A673 (cell line): ENCODE data around the gene EFCAB6. TPM values are rescaled to one million over a fixed set of nuclear protein-coding genes. Genes with fewer than 3 reads are reported as not detected.

Source experiments
- BruUV-seq: library from RNA; stranded (reverse); fragments of 400-500 nt; replicated peaks from 2 replicates; lab custom pipeline; 2021; lab: Mats Ljungman, UMichigan
- CTCF ChIA-PET: fragments of 300-600 bp; sonication (Branson Sonifier 250); formaldehyde crosslinking; loops from one replicate; lab custom pipeline; 2022; ENCODE audit warnings: antibody characterized with exemption; lab: Charles Lee
- POLR2A ChIA-PET: fragments of 300-600 bp; sonication (Branson Sonifier 250); formaldehyde crosslinking; loops from one replicate; lab custom pipeline; 2022; ENCODE audit warnings: antibody characterized with exemption; ENCODE audit not compliant: low non-redundant PET; lab: Charles Lee
- DNase-seq: peaks from one replicate; pipeline ENCODE4 v3.0.0-alpha.2; 2015; ENCODE audit warnings: low spot score
- H3K27ac ChIP-seq: fragments of 200-600 bp; sonication (generic); 2 replicates; pipeline ENCODE4 v1.5.1; 2016; ENCODE audit warnings: mixed run types, low read depth, mild to moderate bottlenecking, mixed read lengths, antibody characterized with exemption, low read length; ENCODE audit not compliant: poor library complexity, severe bottlenecking
- H3K27me3 ChIP-seq: fragments of 200-600 bp; sonication (generic); replicated peaks from 2 replicates; pipeline ENCODE4 v1.6.1; 2017; ENCODE audit warnings: mixed run types, low read depth, mild to moderate bottlenecking, mixed read lengths, antibody characterized with exemption, low read length; ENCODE audit not compliant: insufficient read depth, poor library complexity
- H3K36me3 ChIP-seq: fragments of 200-600 bp; sonication (generic); 2 replicates; pipeline ENCODE4 v1.6.1; 2016; ENCODE audit warnings: mixed run types, mild to moderate bottlenecking, mixed read lengths, antibody characterized with exemption, low read length; ENCODE audit not compliant: insufficient read depth, poor library complexity, severe bottlenecking
- H3K4me1 ChIP-seq: fragments of 200-600 bp; sonication (generic); 2 replicates; pipeline ENCODE4 v1.6.1; 2017; ENCODE audit warnings: mixed run types, mild to moderate bottlenecking, mixed read lengths, antibody characterized with exemption, low read length; ENCODE audit not compliant: insufficient read depth, poor library complexity, severe bottlenecking
- H3K4me3 ChIP-seq: fragments of 200-600 bp; sonication (generic); 2 replicates; pipeline ENCODE4 v1.5.1; 2016; ENCODE audit warnings: low read depth, mixed run types, mild to moderate bottlenecking, mixed read lengths, low read length; ENCODE audit not compliant: poor library complexity, severe bottlenecking
- H3K9me3 ChIP-seq: fragments of 200-600 bp; sonication (generic); 2 replicates; pipeline ENCODE4 v1.6.1; 2016; ENCODE audit warnings: mixed run types, low read depth, mild to moderate bottlenecking, mixed read lengths, antibody characterized with exemption, low read length; ENCODE audit not compliant: poor library complexity, severe bottlenecking
- CTCF ChIP-seq: fragments of 300-800, 200-600 bp; sonication (generic); conservative IDR thresholded peaks from 2 replicates; pipeline ENCODE4 v1.5.1; 2017; ENCODE audit warnings: low read depth, mild to moderate bottlenecking, antibody characterized with exemption, low read length, moderate library complexity, mixed read lengths
- EZH2 ChIP-seq: fragments of 200-600 bp; sonication (generic); IDR thresholded peaks from 2 replicates; pipeline ENCODE4 v1.6.1; 2017; ENCODE audit warnings: borderline replicate concordance, low read depth, mild to moderate bottlenecking, mixed read lengths, antibody characterized with exemption, low read length; ENCODE audit not compliant: poor library complexity, severe bottlenecking
- intact Hi-C: fragments of 100-400 bp; cut with micrococcal nuclease; formaldehyde crosslinking; loops from one replicate; pipeline ENCODE4 v1.10.0; 2022; ENCODE audit not compliant: unreplicated experiment
- total RNA-seq: library from RNA; stranded (reverse); gene quantifications from 2 replicates; pipeline ENCODE4 v1.2.3, GENCODE V29; 2021

Gene EFCAB6
- total RNA-seq, 1 experiment from 2014 or later: 0.41 TPM

- no peak for DNase-seq
- ChIA-PET POLR2A (no interaction called here), CTCF (no interaction called here)
- no peak for TF ChIP-seq EZH2
- no peak for TF ChIP-seq CTCF
- Histone ChIP-seq H3K4me3 (no peak overlapping the region), H3K27ac (no peak overlapping the region), H3K36me3 (no peaks in the 10 kb centered on the region), H3K9me3 (no peaks in the 10 kb centered on the region), H3K27me3 (no peaks in the 10 kb centered on the region), H3K4me1 (peaks cover 18% of the 10 kb centered on the region)
- intact Hi-C loops: no loop called here
- no TSS peak for BruUV-seq
These were observed 267.8 kb downstream of the EFCAB6 start for GRCh38 chr22:43544289-43544673.

DNA sequence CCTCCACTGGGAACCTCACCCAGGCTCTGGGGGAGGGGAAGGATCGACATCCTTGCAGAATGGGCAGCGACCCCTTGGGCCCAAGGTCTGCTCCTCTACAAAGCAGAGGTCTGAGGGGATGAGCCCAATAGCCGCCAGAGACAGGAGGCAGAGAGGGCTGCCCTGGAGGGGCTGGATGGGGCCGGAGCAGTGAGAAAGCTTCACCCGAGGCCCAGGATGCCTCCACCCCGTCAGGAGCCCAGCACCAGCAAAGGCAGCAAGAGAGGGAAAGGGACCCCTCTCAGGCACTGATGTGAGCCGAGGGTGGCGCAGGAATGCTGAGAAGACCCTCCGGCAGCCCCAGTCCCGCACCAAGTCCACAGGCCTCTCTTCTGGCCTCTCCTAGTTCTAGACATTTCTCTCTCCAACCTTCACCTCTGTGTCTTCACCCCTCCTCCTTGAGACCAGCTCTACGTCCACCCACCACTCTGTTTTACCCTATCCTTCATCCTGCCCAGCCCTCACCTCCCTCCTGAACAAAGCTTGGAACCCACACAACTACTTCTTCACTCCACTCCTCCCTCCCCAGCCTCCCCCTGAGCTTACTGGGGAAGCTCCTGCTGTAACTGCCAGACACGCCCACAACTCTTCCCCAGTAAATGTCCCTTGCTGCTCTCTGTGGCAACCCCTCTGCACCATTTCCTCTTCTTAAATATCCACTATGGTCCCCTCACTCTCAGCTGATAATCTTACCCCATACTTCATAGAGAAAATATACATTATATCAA lies 268.4 kb downstream of the EFCAB6 start:
- no peak overlapping the region for H3K4me3 ChIP-seq
- DNase-seq: no peak
- no peaks in the 10 kb centered on the region for H3K36me3 ChIP-seq
- CTCF ChIA-PET: no interaction called here
- intact Hi-C loops: no loop called here
- H3K27me3 ChIP-seq: no peaks in the 10 kb centered on the region
- POLR2A ChIA-PET: no interaction called here
- peaks cover 12% of the 10 kb centered on the region for H3K4me1 ChIP-seq
- no peaks in the 10 kb centered on the region for H3K9me3 ChIP-seq
- no TSS peak for BruUV-seq
- TF ChIP-seq CTCF: no peak
- TF ChIP-seq EZH2: no peak
- no peak overlapping the region for H3K27ac ChIP-seq

- Histone ChIP-seq H3K27me3 (no peaks in the 10 kb centered on the region), H3K4me3 (no peak overlapping the region), H3K9me3 (no peaks in the 10 kb centered on the region), H3K36me3 (no peaks in the 10 kb centered on the region), H3K4me1 (peaks cover 10% of the 10 kb centered on the region), H3K27ac (no peak overlapping the region)
- no peak for DNase-seq
- BruUV-seq: no TSS peak
- ChIA-PET CTCF (no interaction called here), POLR2A (no interaction called here)
- TF ChIP-seq CTCF (no peak), EZH2 (no peak)
- intact Hi-C loops: no loop called here
These were observed 269.2 kb downstream of the EFCAB6 start for GRCh38 chr22:43542681-43543521.
